ENCODE results near the gene SHISAL2A.

SHISAL2A gene

GRCh38 chr1:52600533-52601179 lies 32.3 kb upstream of the SHISAL2A start:
- no peak overlapping the region for H3K27ac ChIP-seq (ENCODE audit: low read length)
- H3K4me3 ChIP-seq (ENCODE audit: low read length): no peak overlapping the region
- no peaks in the 10 kb centered on the region for H3K9me3 ChIP-seq (ENCODE audit: insufficient read depth, low read depth, low read length)
- no peaks in the 10 kb centered on the region for H3K36me3 ChIP-seq (ENCODE audit: insufficient read depth, low read depth, low read length)
- H3K9ac ChIP-seq (ENCODE audit: low read depth, low read length): no peak overlapping the region
- H3K27me3 ChIP-seq (ENCODE audit: insufficient read depth, low read length): peaks cover 40% of the 10 kb centered on the region
- H3K4me1 ChIP-seq (ENCODE audit: insufficient read depth, low read length): no peaks in the 10 kb centered on the region

- Histone ChIP-seq H3K9me3 (ENCODE audit: insufficient read depth, low read depth, low read length) (no peaks in the 10 kb centered on the region), H3K27me3 (ENCODE audit: insufficient read depth, low read length) (peaks cover 40% of the 10 kb centered on the region), H3K36me3 (ENCODE audit: insufficient read depth, low read depth, low read length) (no peaks in the 10 kb centered on the region), H3K9ac (ENCODE audit: low read depth, low read length) (no peak overlapping the region), H3K27ac (ENCODE audit: low read length) (no peak overlapping the region), H3K4me1 (ENCODE audit: insufficient read depth, low read length) (no peaks in the 10 kb centered on the region), H3K4me3 (ENCODE audit: low read length) (peak overlapping the region; percentile 66; the same call in 1 of the 2 replicates)
These were observed 31.4 kb upstream of the SHISAL2A start for GRCh38 chr1:52601519-52601918.

GRCh38 chr1:52601991-52602855 lies 30.7 kb upstream of the SHISAL2A start, which contains the start of gene GPX7:
GPX7 (plus strand) TSS chr1:52602371; CDS start chr1:52602410, 39 bp downstream.
- Histone ChIP-seq H3K9me3 (ENCODE audit: insufficient read depth, low read depth, low read length) (no peaks in the 10 kb centered on the region), H3K9ac (ENCODE audit: low read depth, low read length) (peak within 1 kb of the TSS; percentile 60; the same call in 1 of the 2 replicates), H3K27me3 (ENCODE audit: insufficient read depth, low read length) (peaks cover 40% of the 10 kb centered on the region), H3K36me3 (ENCODE audit: insufficient read depth, low read depth, low read length) (no peaks in the 10 kb centered on the region), H3K4me1 (ENCODE audit: insufficient read depth, low read length) (no peaks in the 10 kb centered on the region), H3K4me3 (ENCODE audit: low read length) (peak within 1 kb of the TSS; percentile 66), H3K27ac (ENCODE audit: low read length) (no peak within 1 kb of the TSS)

GRCh38 chr1:52602856-52603600 lies 29.9 kb upstream of the SHISAL2A start:
- Histone ChIP-seq H3K27ac (ENCODE audit: low read length) (no peak overlapping the region), H3K4me3 (ENCODE audit: low read length) (peak overlapping the region; percentile 66), H3K4me1 (ENCODE audit: insufficient read depth, low read length) (no peaks in the 10 kb centered on the region), H3K36me3 (ENCODE audit: insufficient read depth, low read depth, low read length) (no peaks in the 10 kb centered on the region), H3K9me3 (ENCODE audit: insufficient read depth, low read depth, low read length) (no peaks in the 10 kb centered on the region), H3K27me3 (ENCODE audit: insufficient read depth, low read length) (peaks cover 40% of the 10 kb centered on the region), H3K9ac (ENCODE audit: low read depth, low read length) (peak overlapping the region; percentile 23; the same call in 1 of the 2 replicates)

- Histone ChIP-seq H3K27ac (ENCODE audit: low read length) (no peak overlapping the region), H3K9me3 (ENCODE audit: insufficient read depth, low read depth, low read length) (no peaks in the 10 kb centered on the region), H3K4me1 (ENCODE audit: insufficient read depth, low read length) (no peaks in the 10 kb centered on the region), H3K4me3 (ENCODE audit: low read length) (no peak overlapping the region), H3K9ac (ENCODE audit: low read depth, low read length) (no peak overlapping the region), H3K27me3 (ENCODE audit: insufficient read depth, low read length) (peaks cover 40% of the 10 kb centered on the region), H3K36me3 (ENCODE audit: insufficient read depth, low read depth, low read length) (no peaks in the 10 kb centered on the region)
These were observed 29.3 kb upstream of the SHISAL2A start for GRCh38 chr1:52603630-52604029.

GRCh38 chr1:52604063-52604770 lies 28.8 kb upstream of the SHISAL2A start:
- peaks cover 40% of the 10 kb centered on the region for H3K27me3 ChIP-seq (ENCODE audit: insufficient read depth, low read length)
- no peak overlapping the region for H3K27ac ChIP-seq (ENCODE audit: low read length)
- H3K9ac ChIP-seq (ENCODE audit: low read depth, low read length): no peak overlapping the region
- no peak overlapping the region for H3K4me3 ChIP-seq (ENCODE audit: low read length)
- H3K4me1 ChIP-seq (ENCODE audit: insufficient read depth, low read length): no peaks in the 10 kb centered on the region
- H3K9me3 ChIP-seq (ENCODE audit: insufficient read depth, low read depth, low read length): no peaks in the 10 kb centered on the region
- H3K36me3 ChIP-seq (ENCODE audit: insufficient read depth, low read depth, low read length): no peaks in the 10 kb centered on the region

- Histone ChIP-seq H3K27ac (ENCODE audit: low read length) (no peak overlapping the region), H3K9ac (ENCODE audit: low read depth, low read length) (no peak overlapping the region), H3K9me3 (ENCODE audit: insufficient read depth, low read depth, low read length) (no peaks in the 10 kb centered on the region), H3K36me3 (ENCODE audit: insufficient read depth, low read depth, low read length) (no peaks in the 10 kb centered on the region), H3K27me3 (ENCODE audit: insufficient read depth, low read length) (no peaks in the 10 kb centered on the region), H3K4me1 (ENCODE audit: insufficient read depth, low read length) (peaks cover 3% of the 10 kb centered on the region; the same call in 1 of the 2 replicates), H3K4me3 (ENCODE audit: low read length) (no peak overlapping the region)
These were observed 19.2 kb upstream of the SHISAL2A start for GRCh38 chr1:52613636-52614373.

GRCh38 chr1:52614671-52615070 lies 18.3 kb upstream of the SHISAL2A start:
- Histone ChIP-seq H3K4me1 (ENCODE audit: insufficient read depth, low read length) (peaks cover 3% of the 10 kb centered on the region; the same call in 1 of the 2 replicates), H3K4me3 (ENCODE audit: low read length) (no peak overlapping the region), H3K27ac (ENCODE audit: low read length) (no peak overlapping the region), H3K9ac (ENCODE audit: low read depth, low read length) (no peak overlapping the region), H3K36me3 (ENCODE audit: insufficient read depth, low read depth, low read length) (no peaks in the 10 kb centered on the region), H3K9me3 (ENCODE audit: insufficient read depth, low read depth, low read length) (no peaks in the 10 kb centered on the region), H3K27me3 (ENCODE audit: insufficient read depth, low read length) (no peaks in the 10 kb centered on the region)

GRCh38 chr1:52615489-52616042 lies 17.4 kb upstream of the SHISAL2A start:
- no peaks in the 10 kb centered on the region for H3K9me3 ChIP-seq (ENCODE audit: insufficient read depth, low read depth, low read length)
- H3K27ac ChIP-seq (ENCODE audit: low read length): no peak overlapping the region
- no peak overlapping the region for H3K9ac ChIP-seq (ENCODE audit: low read depth, low read length)
- no peak overlapping the region for H3K4me3 ChIP-seq (ENCODE audit: low read length)
- no peaks in the 10 kb centered on the region for H3K27me3 ChIP-seq (ENCODE audit: insufficient read depth, low read length)
- H3K4me1 ChIP-seq (ENCODE audit: insufficient read depth, low read length): peaks cover 3% of the 10 kb centered on the region; the same call in 1 of the 2 replicates
- no peaks in the 10 kb centered on the region for H3K36me3 ChIP-seq (ENCODE audit: insufficient read depth, low read depth, low read length)

- no peaks in the 10 kb centered on the region for H3K27me3 ChIP-seq (ENCODE audit: insufficient read depth, low read length)
- peaks cover 9% of the 10 kb centered on the region; the same call in 1 of the 2 replicates for H3K9me3 ChIP-seq (ENCODE audit: insufficient read depth, low read depth, low read length)
- no peak overlapping the region for H3K4me3 ChIP-seq (ENCODE audit: low read length)
- no peak overlapping the region for H3K9ac ChIP-seq (ENCODE audit: low read depth, low read length)
- H3K27ac ChIP-seq (ENCODE audit: low read length): no peak overlapping the region
- no peaks in the 10 kb centered on the region for H3K4me1 ChIP-seq (ENCODE audit: insufficient read depth, low read length)
- H3K36me3 ChIP-seq (ENCODE audit: insufficient read depth, low read depth, low read length): no peaks in the 10 kb centered on the region
These were observed 11.0 kb upstream of the SHISAL2A start for GRCh38 chr1:52621950-52622349.

Measured in iPS-20b (cell line).